ENCODE results near the gene DBN1. TPM values are rescaled to one million over a fixed set of nuclear protein-coding genes. Genes with fewer than 3 reads are reported as not detected.

Gene DBN1
- total RNA-seq, 1 experiment from 2014 or later, result 195 TPM

DNA sequence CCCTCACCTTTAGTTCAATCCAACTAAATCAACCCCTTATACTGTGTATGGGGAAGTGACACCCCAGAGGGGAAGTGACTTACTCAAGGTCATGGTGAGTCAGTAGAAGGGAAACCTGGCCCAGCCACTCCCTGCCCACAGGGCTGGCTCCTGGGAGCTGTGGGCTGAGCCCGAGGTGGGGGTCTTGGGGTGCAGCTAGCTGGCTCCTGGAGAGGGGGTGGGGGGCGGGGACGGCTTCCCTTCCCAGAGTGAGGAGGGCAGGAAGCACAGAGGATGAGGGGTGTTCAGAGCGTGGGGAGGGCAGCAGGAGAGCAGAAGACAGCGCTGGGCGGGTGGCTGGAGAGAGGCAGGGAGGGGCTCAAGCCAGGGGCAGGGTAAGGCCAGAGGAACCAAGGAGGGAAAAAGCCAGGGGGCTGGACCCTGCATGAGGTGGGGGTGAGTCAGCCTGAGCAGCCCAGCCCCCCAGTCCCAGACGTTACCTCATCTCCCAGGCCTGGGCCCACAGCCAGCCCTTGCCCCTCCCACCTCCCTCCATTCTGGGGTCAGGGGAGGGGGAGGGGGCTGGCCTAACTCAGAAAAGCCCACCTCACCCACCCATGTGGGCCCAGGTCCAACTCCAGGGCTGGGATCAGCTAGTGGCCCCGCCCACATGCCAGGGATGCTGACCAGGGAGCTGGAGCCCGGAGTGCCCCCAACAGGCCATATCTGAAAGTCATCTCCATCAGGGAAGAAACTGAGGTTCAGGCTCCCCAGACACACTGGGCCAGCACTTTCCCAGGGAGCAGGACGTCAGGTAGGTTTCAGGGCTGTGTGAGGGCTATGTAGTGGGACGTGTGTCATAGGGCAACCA lies 21.1 kb upstream of the DBN1 start:
- H3K36me3 ChIP-seq (ENCODE audit: control insufficient read depth, insufficient read depth, low read length), result no peaks in the 10 kb centered on the region; the same call in 1 of the 2 replicates
- H3K27ac ChIP-seq (ENCODE audit: low read length), result no peak overlapping the region; the same call in 1 of the 2 replicates
- in situ Hi-C loops (cut with HindIII; ENCODE audit: low pct_unique_long_range_greater_than_20kb, low sequenced_read_pairs) (no loop called here), intact Hi-C loops (cut with micrococcal nuclease; ENCODE audit: unreplicated experiment) (loop anchor here (5.0 kb wide), 1 partner anchor 102 kb away; no protein-coding TSS in a partner anchor)
- H3K4me1 ChIP-seq (ENCODE audit: control insufficient read depth, insufficient read depth, low read length), result peaks cover 31% of the 10 kb centered on the region
- ChIA-PET POLR2A (interaction anchor here (0.6 kb wide), 2 partner anchors 86 to 487 kb away, joined by 4 to 6 read pairs; no protein-coding TSS in a partner anchor), CTCF (interaction anchor here (0.6 to 1.6 kb wide), 3 partner anchors 13 to 91 kb away, joined by 3 to 4 read pairs (median 3); no protein-coding TSS in a partner anchor)
- H3K27me3 ChIP-seq (ENCODE audit: control insufficient read depth, insufficient read depth, low read length), result no peaks in the 10 kb centered on the region
- TF ChIP-seq CTCF (IDR thresholded peaks at IDR 0.05) (peak; percentile 71), POLR2AphosphoS5 (IDR thresholded peaks at IDR 0.05; ENCODE audit: low read depth, low read length) (no peak)
- BruUV-seq (replicated peaks), result no TSS peak
- no peaks in the 10 kb centered on the region for H3K9me3 ChIP-seq (ENCODE audit: control insufficient read depth, insufficient read depth, low read depth, low read length)
- no peak overlapping the region; a peak in 1 of 4 replicates for H3K4me3 ChIP-seq (ENCODE audit: low read depth in 2 of 2, low read length in 2 of 2)
- no peak; the same call in 1 of the 2 replicates for ATAC-seq
- DNase-seq (ENCODE audit: low read depth, low spot score), result no peak

DNA sequence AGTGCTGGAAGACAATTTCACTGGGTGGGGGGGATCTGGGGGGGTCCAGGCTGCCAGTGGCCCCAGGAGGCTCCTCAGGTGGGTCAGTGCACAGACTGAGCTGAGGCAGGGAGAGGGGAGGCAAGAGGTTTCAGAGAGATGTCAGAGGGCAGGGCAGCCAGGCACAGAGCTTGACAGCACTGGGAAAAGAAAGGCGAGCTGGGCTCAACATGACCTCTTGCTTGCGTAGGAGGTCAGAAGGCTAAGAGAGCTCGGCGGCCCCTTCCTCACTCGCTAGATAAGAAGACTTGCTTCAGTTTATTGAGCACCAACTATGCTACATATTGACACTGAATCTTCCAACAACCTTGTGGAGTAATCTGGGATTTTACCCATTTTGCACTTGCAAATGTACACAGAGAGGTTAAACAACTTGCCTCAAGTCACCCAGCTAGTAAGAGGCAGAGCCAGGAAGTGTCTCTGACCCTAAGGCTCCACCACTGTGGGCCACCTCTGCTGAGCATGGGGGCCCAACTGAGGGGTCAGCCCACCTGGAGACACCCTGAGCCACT lies 20.4 kb upstream of the DBN1 start:
- CTCF ChIA-PET, result no interaction called here
- no peak for TF ChIP-seq TCF7L2 (IDR thresholded peaks at IDR 0.05; ENCODE audit: low read depth, low read length)
- TF ChIP-seq, protein P1, sequence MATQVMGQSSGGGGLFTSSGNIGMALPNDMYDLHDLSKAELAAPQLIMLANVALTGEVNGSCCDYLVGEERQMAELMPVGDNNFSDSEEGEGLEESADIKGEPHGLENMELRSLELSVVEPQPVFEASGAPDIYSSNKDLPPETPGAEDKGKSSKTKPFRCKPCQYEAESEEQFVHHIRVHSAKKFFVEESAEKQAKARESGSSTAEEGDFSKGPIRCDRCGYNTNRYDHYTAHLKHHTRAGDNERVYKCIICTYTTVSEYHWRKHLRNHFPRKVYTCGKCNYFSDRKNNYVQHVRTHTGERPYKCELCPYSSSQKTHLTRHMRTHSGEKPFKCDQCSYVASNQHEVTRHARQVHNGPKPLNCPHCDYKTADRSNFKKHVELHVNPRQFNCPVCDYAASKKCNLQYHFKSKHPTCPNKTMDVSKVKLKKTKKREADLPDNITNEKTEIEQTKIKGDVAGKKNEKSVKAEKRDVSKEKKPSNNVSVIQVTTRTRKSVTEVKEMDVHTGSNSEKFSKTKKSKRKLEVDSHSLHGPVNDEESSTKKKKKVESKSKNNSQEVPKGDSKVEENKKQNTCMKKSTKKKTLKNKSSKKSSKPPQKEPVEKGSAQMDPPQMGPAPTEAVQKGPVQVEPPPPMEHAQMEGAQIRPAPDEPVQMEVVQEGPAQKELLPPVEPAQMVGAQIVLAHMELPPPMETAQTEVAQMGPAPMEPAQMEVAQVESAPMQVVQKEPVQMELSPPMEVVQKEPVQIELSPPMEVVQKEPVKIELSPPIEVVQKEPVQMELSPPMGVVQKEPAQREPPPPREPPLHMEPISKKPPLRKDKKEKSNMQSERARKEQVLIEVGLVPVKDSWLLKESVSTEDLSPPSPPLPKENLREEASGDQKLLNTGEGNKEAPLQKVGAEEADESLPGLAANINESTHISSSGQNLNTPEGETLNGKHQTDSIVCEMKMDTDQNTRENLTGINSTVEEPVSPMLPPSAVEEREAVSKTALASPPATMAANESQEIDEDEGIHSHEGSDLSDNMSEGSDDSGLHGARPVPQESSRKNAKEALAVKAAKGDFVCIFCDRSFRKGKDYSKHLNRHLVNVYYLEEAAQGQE (IDR thresholded peaks at IDR 0.05; ENCODE audit: insufficient read depth in 1 of 2, low read depth in 2 of 2, low read length in 1 of 2), result no peak
- TF ChIP-seq POLR2AphosphoS5 (IDR thresholded peaks at IDR 0.05; ENCODE audit: low read depth, low read length), result no peak
- no peak for TF ChIP-seq SIN3A (IDR thresholded peaks at IDR 0.05; ENCODE audit: borderline replicate concordance, insufficient read depth, low read depth, low read length)
- TF ChIP-seq CTCF (IDR thresholded peaks at IDR 0.05), result no peak
- POLR2A ChIA-PET, result interaction anchor here (0.6 kb wide), 3 partner anchors 86 to 1046 kb away, joined by 3 to 6 read pairs (median 4); no protein-coding TSS in a partner anchor
- BruUV-seq (replicated peaks), result no TSS peak
- ATAC-seq (no peak), DNase-seq (ENCODE audit: low read depth, low spot score) (no peak)
- in situ Hi-C loops (cut with HindIII; ENCODE audit: low pct_unique_long_range_greater_than_20kb, low sequenced_read_pairs), result no loop called here
- intact Hi-C loops (cut with micrococcal nuclease; ENCODE audit: unreplicated experiment), result no loop called here
- H3K36me3 ChIP-seq (ENCODE audit: control insufficient read depth, insufficient read depth, low read length), result no peaks in the 10 kb centered on the region; the same call in 1 of the 2 replicates
- no peaks in the 10 kb centered on the region for H3K9me3 ChIP-seq (ENCODE audit: control insufficient read depth, insufficient read depth, low read depth, low read length)
- no peak overlapping the region for H3K4me3 ChIP-seq (ENCODE audit: low read depth in 2 of 2, low read length in 2 of 2)
- H3K4me1 ChIP-seq (ENCODE audit: control insufficient read depth, insufficient read depth, low read length), result peaks cover 31% of the 10 kb centered on the region
- 0 out of 2 replicates have a peak overlapping the region, but pooled peaks have one; percentile 23 for H3K27ac ChIP-seq (ENCODE audit: low read length)
- H3K27me3 ChIP-seq (ENCODE audit: control insufficient read depth, insufficient read depth, low read length), result no peaks in the 10 kb centered on the region
